Keratinocyte (primary cell): ENCODE measurements around the gene AGFG1. TPM values are rescaled to one million over a fixed set of nuclear protein-coding genes. Genes with fewer than 3 reads are reported as not detected.

ENCODE experiments used
- DNase-seq: peaks from one replicate; pipeline ENCODE4 v3.0.0-alpha.2; 2011; ENCODE audit warnings: low read depth, missing footprints, low spot score
- FAIRE-seq: peaks from 2 replicates; lab custom pipeline; 2011; peaks lifted over from hg19 to GRCh38; lab: Jason Lieb, UNC
- H2AFZ ChIP-seq: 2 replicates; pipeline ENCODE4 v1.6.0; 2012; ENCODE audit warnings: low read length, control low read depth, inconsistent platforms; ENCODE audit not compliant: control insufficient read depth
- H3K27ac ChIP-seq: 2 replicates; pipeline ENCODE4 v1.5.1; 2011; ENCODE audit warnings: low read length; ENCODE audit not compliant: control insufficient read depth, insufficient read depth
- H3K27me3 ChIP-seq: 3 replicates; pipeline ENCODE4 v1.6.0; 2011; ENCODE audit warnings: low read length; ENCODE audit not compliant: control insufficient read depth, insufficient read depth; ENCODE audit errors: extremely low read depth
- H3K36me3 ChIP-seq, 2 experiments: 2 replicates in 1 of 2; 3 replicates in 1 of 2; pipeline ENCODE4 v1.5.1; 2011; ENCODE audit warnings: low read length in 2 of 2, mild to moderate bottlenecking in 1 of 2; ENCODE audit not compliant: control insufficient read depth in 2 of 2, insufficient read depth in 2 of 2; ENCODE audit errors: extremely low read depth in 1 of 2
- H3K4me1 ChIP-seq: 3 replicates; pipeline ENCODE4 v1.5.1; 2011; ENCODE audit warnings: low read length; ENCODE audit not compliant: control insufficient read depth, insufficient read depth; ENCODE audit errors: extremely low read depth
- H3K4me2 ChIP-seq: 3 replicates; pipeline ENCODE4 v1.6.0; 2011; ENCODE audit warnings: low read depth, low read length; ENCODE audit not compliant: control insufficient read depth, insufficient read depth; ENCODE audit errors: extremely low read depth
- H3K4me3 ChIP-seq, 3 experiments: fragments of 200-600 bp in 1 of 3; sonication (generic) in 1 of 3; 2 replicates in 2 of 3; 3 replicates in 1 of 3; pipeline ENCODE4 v1.5.1; 2011 to 2016; ENCODE audit warnings: low read length in 3 of 3, mild to moderate bottlenecking in 3 of 3, control low read depth in 2 of 3, inconsistent platforms in 1 of 3, low read depth in 1 of 3, mixed read lengths in 1 of 3, mixed run types in 1 of 3, moderate library complexity in 1 of 3; ENCODE audit not compliant: control insufficient read depth in 2 of 3, insufficient read depth in 2 of 3; ENCODE audit errors: extremely low read depth in 1 of 3
- H3K79me2 ChIP-seq: 2 replicates; pipeline ENCODE4 v1.6.0; 2012; ENCODE audit warnings: low read length; ENCODE audit not compliant: control insufficient read depth, insufficient read depth
- H3K9ac ChIP-seq: 3 replicates; pipeline ENCODE4 v1.6.0; 2011; ENCODE audit warnings: low read length; ENCODE audit not compliant: control insufficient read depth, insufficient read depth; ENCODE audit errors: extremely low read depth
- H3K9me1 ChIP-seq: 3 replicates; pipeline ENCODE4 v1.6.0; 2011; ENCODE audit warnings: low read length; ENCODE audit not compliant: control insufficient read depth, insufficient read depth; ENCODE audit errors: extremely low read depth
- H3K9me3 ChIP-seq: 2 replicates; pipeline ENCODE4 v1.5.1; 2012; ENCODE audit warnings: low read depth, low read length; ENCODE audit not compliant: control insufficient read depth
- H4K20me1 ChIP-seq: 3 replicates; pipeline ENCODE4 v1.6.0; 2011; ENCODE audit warnings: low read length; ENCODE audit not compliant: control insufficient read depth, insufficient read depth; ENCODE audit errors: extremely low read depth
- CTCF ChIP-seq, 3 experiments: IDR thresholded peaks in 1 of 3; conservative IDR thresholded peaks in 1 of 3; optimal IDR thresholded peaks in 1 of 3; 2 replicates in 2 of 3; 3 replicates in 1 of 3; pipeline versions ENCODE3 to v1.5.1; 2011; ENCODE audit warnings: low read length in 3 of 3, mild to moderate bottlenecking in 3 of 3, moderate library complexity in 2 of 3, control low read depth in 1 of 3, inconsistent platforms in 1 of 3; ENCODE audit not compliant: insufficient read depth in 2 of 3; ENCODE audit errors: extremely low read depth in 1 of 3
- EZH2 ChIP-seq: IDR thresholded peaks from one replicate; pipeline ENCODE4 v1.6.1; 2012; ENCODE audit warnings: inconsistent platforms, mild to moderate bottlenecking, low read length, moderate library complexity
- dilution Hi-C: fragments of 300-500 bp; cut with MboI; formaldehyde crosslinking; loops from one replicate; pipeline ENCODE4 v1.7.0; 2020; ENCODE audit warnings: low sequenced_read_pairs; ENCODE audit not compliant: extremely low pct_ligation_motif_present
- polyA plus RNA-seq, 5 experiments: library from polyadenylated mRNA; depleted of rRNA in 3 of 5; stranded (reverse) in 3 of 5; stranded (forward) in 1 of 5; unstranded in 1 of 5; fragments of >200 nt; gene quantifications; 1 replicate in 1 of 5; 2 replicates in 3 of 5; 3 replicates in 1 of 5; pipeline versions ENCODE4 v1.2.1 to v1.2.3, GENCODE V29; 2011 to 2012; ENCODE audit warnings: missing spikeins in 2 of 5, low read depth in 1 of 5, low replicate concordance in 1 of 5

Gene AGFG1
- polyA plus RNA-seq, 1 donor (not counting 4 experiments of a cell fraction or from before 2014, with no cell fraction given) = 111 TPM

GRCh38 chr2:227428731-227429285, 43.1 kb upstream of the AGFG1 start:
- no peaks in the 10 kb centered on the region for H3K79me2 ChIP-seq
- no peak overlapping the region for H3K9ac ChIP-seq
- H3K27ac ChIP-seq = no peak overlapping the region
- H2AFZ ChIP-seq = no peak overlapping the region
- no peak for DNase-seq
- H3K4me1 ChIP-seq = no peaks in the 10 kb centered on the region
- dilution Hi-C loops = no loop called here
- FAIRE-seq = no peak
- H3K36me3 ChIP-seq = no peaks in the 10 kb centered on the region
- no peak overlapping the region for H3K4me2 ChIP-seq
- no peaks in the 10 kb centered on the region for H3K9me1 ChIP-seq
- no peak overlapping the region for H3K4me3 ChIP-seq
- TF ChIP-seq EZH2 (no peak), CTCF (optimal IDR thresholded peaks at IDR 0.05 in 1 of 3, IDR thresholded peaks at IDR 0.05 in 1 of 3, conservative IDR thresholded peaks at IDR 0.05 in 1 of 3; ENCODE audit: extremely low read depth in 1 of 3, insufficient read depth in 2 of 3, low read length in 3 of 3) (no peak)
- no peaks in the 10 kb centered on the region for H3K27me3 ChIP-seq
- no peaks in the 10 kb centered on the region for H4K20me1 ChIP-seq
- H3K9me3 ChIP-seq = peaks cover 3% of the 10 kb centered on the region

DNA sequence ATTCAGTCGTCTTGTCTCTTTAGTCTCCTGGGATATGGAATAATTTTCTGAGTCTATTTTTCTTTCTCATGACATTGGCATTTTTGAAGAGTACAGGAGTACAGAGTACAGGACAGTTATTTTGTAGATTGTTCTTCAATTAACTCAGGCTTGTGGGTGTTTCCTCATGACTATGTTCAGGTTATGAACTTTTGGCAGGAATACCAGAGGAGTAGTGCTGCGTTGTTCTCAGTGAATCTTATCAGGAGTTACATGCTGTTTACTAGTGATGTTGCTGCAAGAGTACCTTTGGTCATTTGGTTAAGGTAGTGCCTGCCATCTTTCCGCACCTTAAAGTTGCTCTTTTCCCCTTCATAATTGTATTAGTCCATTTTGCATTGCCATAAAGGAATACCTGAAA, 41.3 kb upstream of the AGFG1 start:
- FAIRE-seq = no peak
- no peak overlapping the region for H3K4me3 ChIP-seq
- no peak for DNase-seq
- H4K20me1 ChIP-seq = no peaks in the 10 kb centered on the region
- H3K9ac ChIP-seq = no peak overlapping the region
- H3K4me1 ChIP-seq = no peaks in the 10 kb centered on the region
- no peak overlapping the region for H2AFZ ChIP-seq
- H3K9me1 ChIP-seq = no peaks in the 10 kb centered on the region
- peaks cover 3% of the 10 kb centered on the region for H3K9me3 ChIP-seq
- dilution Hi-C loops = no loop called here
- H3K36me3 ChIP-seq = no peaks in the 10 kb centered on the region
- H3K79me2 ChIP-seq = no peaks in the 10 kb centered on the region
- no peak overlapping the region for H3K4me2 ChIP-seq
- no peak for TF ChIP-seq EZH2
- TF ChIP-seq CTCF (optimal IDR thresholded peaks at IDR 0.05 in 1 of 3, IDR thresholded peaks at IDR 0.05 in 1 of 3, conservative IDR thresholded peaks at IDR 0.05 in 1 of 3; ENCODE audit: extremely low read depth in 1 of 3, insufficient read depth in 2 of 3, low read length in 3 of 3) = no peak
- no peaks in the 10 kb centered on the region for H3K27me3 ChIP-seq
- no peak overlapping the region for H3K27ac ChIP-seq
